WTC11 (cell line): Measurements from ENCODE around the gene STYXL2. TPM values are rescaled to one million over a fixed set of nuclear protein-coding genes. Genes with fewer than 3 reads are reported as not detected.

Source experiments
- ATAC-seq: fragments of 200-7000 bp; cut with Tn5 transposase; 2 replicates; pipeline ENCODE4 v1.10.0; 2021; ENCODE audit warnings: mild to moderate bottlenecking, moderate library complexity
- CTCF ChIA-PET: fragments of 300-600 bp; sonication (Branson Sonifier 250); formaldehyde crosslinking; loops from one replicate; lab custom pipeline; 2021; ENCODE audit warnings: antibody characterized with exemption; lab: Charles Lee
- POLR2A ChIA-PET: fragments of 350-600 bp; sonication (Branson Sonifier 250); formaldehyde crosslinking; loops from one replicate; lab custom pipeline; 2021; ENCODE audit warnings: antibody characterized with exemption; lab: Charles Lee
- DNase-seq: peaks from one replicate; pipeline ENCODE4 v3.0.0; 2021; ENCODE audit warnings: low spot score
- H3K27ac Mint-ChIP-seq: 2 replicates; pipeline ENCODE4 v1.8.0; 2021; ENCODE audit warnings: mixed read lengths
- H3K27me3 Mint-ChIP-seq: 2 replicates; pipeline ENCODE4 v1.8.0; 2021; ENCODE audit warnings: low read depth, mild to moderate bottlenecking, moderate library complexity, mixed read lengths
- H3K36me3 Mint-ChIP-seq: 2 replicates; pipeline ENCODE4 v1.8.0; 2021; ENCODE audit warnings: mixed read lengths
- H3K4me1 Mint-ChIP-seq: 2 replicates; pipeline ENCODE4 v1.8.0; 2022; ENCODE audit warnings: mixed read lengths
- H3K4me3 Mint-ChIP-seq: 2 replicates; pipeline ENCODE4 v1.8.0; 2021; ENCODE audit warnings: mild to moderate bottlenecking, moderate library complexity, mixed read lengths
- H3K9me3 Mint-ChIP-seq: 2 replicates; pipeline ENCODE4 v1.8.0; 2021; ENCODE audit warnings: mixed read lengths
- ATF6 ChIP-seq: sonication (generic); formaldehyde crosslinking; IDR thresholded peaks from 2 replicates; pipeline ENCODE4 v1.8.1; 2023; ENCODE audit warnings: mild to moderate bottlenecking, missing genetic modification reagents
- FOXJ3 ChIP-seq: sonication (generic); formaldehyde crosslinking; IDR thresholded peaks from 2 replicates; pipeline ENCODE4 v1.9.0; 2021; ENCODE audit warnings: missing genetic modification reagents, mild to moderate bottlenecking, borderline replicate concordance
- FOXK1 ChIP-seq: sonication (generic); formaldehyde crosslinking; IDR thresholded peaks from 2 replicates; pipeline ENCODE4 v1.8.0; 2022; ENCODE audit warnings: mild to moderate bottlenecking, moderate library complexity, missing genetic modification reagents
- FOXP4 ChIP-seq: sonication (generic); formaldehyde crosslinking; IDR thresholded peaks from 2 replicates; pipeline ENCODE4 v1.8.0; 2022; ENCODE audit warnings: mild to moderate bottlenecking, missing genetic modification reagents
- GABPB1 ChIP-seq: sonication (generic); formaldehyde crosslinking; IDR thresholded peaks from 2 replicates; pipeline ENCODE4 v1.8.1; 2023; ENCODE audit warnings: mild to moderate bottlenecking, missing genetic modification reagents
- IRF1 ChIP-seq: sonication (generic); formaldehyde crosslinking; IDR thresholded peaks from 2 replicates; pipeline ENCODE4 v1.8.0; 2023; ENCODE audit warnings: missing genetic modification reagents
- JUN ChIP-seq: sonication (generic); formaldehyde crosslinking; IDR thresholded peaks from 2 replicates; pipeline ENCODE4 v1.8.0; 2023; ENCODE audit warnings: mild to moderate bottlenecking, missing genetic modification reagents
- MYBL2 ChIP-seq: sonication (generic); formaldehyde crosslinking; IDR thresholded peaks from 2 replicates; pipeline ENCODE4 v1.8.1; 2023; ENCODE audit warnings: mild to moderate bottlenecking, moderate library complexity, missing genetic modification reagents
- OVOL2 ChIP-seq: fragments of 250-450 bp; sonication (Bioruptor Pico); IDR thresholded peaks from 2 replicates; pipeline ENCODE4 v1.9.0; 2021; ENCODE audit warnings: mild to moderate bottlenecking, borderline replicate concordance
- PRDM15 ChIP-seq: sonication (generic); formaldehyde crosslinking; IDR thresholded peaks from 2 replicates; pipeline ENCODE4 v1.8.0; 2022; ENCODE audit warnings: missing genetic modification reagents
- RORB ChIP-seq: fragments of 250-450 bp; sonication (Bioruptor Pico); IDR thresholded peaks from 2 replicates; pipeline ENCODE4 v1.9.0; 2021; ENCODE audit warnings: mild to moderate bottlenecking
- TEAD1 ChIP-seq: sonication (generic); formaldehyde crosslinking; IDR thresholded peaks from 2 replicates; pipeline ENCODE4 v1.8.0; 2022; ENCODE audit warnings: mild to moderate bottlenecking, missing genetic modification reagents
- ZBTB21 ChIP-seq: sonication (generic); formaldehyde crosslinking; IDR thresholded peaks from 2 replicates; pipeline ENCODE4 v1.8.1; 2023; ENCODE audit warnings: mild to moderate bottlenecking, missing genetic modification reagents, borderline replicate concordance
- ZNF232 ChIP-seq: sonication (generic); formaldehyde crosslinking; IDR thresholded peaks from 2 replicates; pipeline ENCODE4 v1.8.0; 2022; ENCODE audit warnings: mild to moderate bottlenecking, missing genetic modification reagents
- ZNF263 ChIP-seq: sonication (generic); formaldehyde crosslinking; IDR thresholded peaks from 2 replicates; pipeline ENCODE4 v1.8.1; 2022; ENCODE audit warnings: low read depth, mild to moderate bottlenecking, moderate library complexity, missing genetic modification reagents
- ZNF532 ChIP-seq: fragments of 250-450 bp; sonication (Bioruptor Pico); IDR thresholded peaks from 2 replicates; pipeline ENCODE4 v1.9.0; 2021; ENCODE audit warnings: mild to moderate bottlenecking, borderline replicate concordance
- total RNA-seq: library from RNA; stranded (reverse); gene quantifications from 3 replicates; pipeline ENCODE4 v1.2.3, GENCODE V29; 2021
- TF ChIP-seq, protein P1 (sequence below): fragments of 250-450 bp; sonication (Bioruptor Pico); IDR thresholded peaks from 2 replicates; pipeline ENCODE4 v1.9.0; 2021; ENCODE audit warnings: moderate library complexity, mild to moderate bottlenecking, inconsistent platforms, borderline replicate concordance
- TF ChIP-seq, protein P2 (sequence below): sonication (generic); formaldehyde crosslinking; IDR thresholded peaks from 2 replicates; pipeline ENCODE4 v1.8.1; 2022; ENCODE audit warnings: missing genetic modification reagents, borderline replicate concordance

The STYXL2 gene
- total RNA-seq, 1 experiment from 2014 or later, result 0.59 TPM

DNA sequence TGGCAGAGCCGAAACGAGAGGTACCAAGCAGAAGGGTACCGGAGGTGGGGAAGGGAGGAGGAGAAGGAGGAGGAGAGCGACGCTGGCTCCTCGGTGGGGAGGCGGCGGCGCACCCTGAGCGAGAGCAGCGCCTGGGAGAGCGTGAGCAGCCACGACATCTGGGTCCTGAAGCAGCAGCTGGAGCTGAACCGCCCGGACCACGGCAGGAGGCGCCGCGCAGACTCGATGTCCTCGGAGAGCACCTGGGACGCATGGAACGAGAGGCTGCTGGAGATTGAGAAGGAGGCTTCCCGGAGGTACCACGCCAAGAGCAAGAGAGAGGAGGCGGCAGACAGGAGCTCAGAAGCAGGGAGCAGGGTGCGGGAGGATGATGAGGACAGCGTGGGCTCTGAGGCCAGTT, 32.4 kb downstream of the STYXL2 start (continued):
- no peak for TF ChIP-seq FOXK1 (CRISPR knock-in tag)
- TF ChIP-seq, protein P1, sequence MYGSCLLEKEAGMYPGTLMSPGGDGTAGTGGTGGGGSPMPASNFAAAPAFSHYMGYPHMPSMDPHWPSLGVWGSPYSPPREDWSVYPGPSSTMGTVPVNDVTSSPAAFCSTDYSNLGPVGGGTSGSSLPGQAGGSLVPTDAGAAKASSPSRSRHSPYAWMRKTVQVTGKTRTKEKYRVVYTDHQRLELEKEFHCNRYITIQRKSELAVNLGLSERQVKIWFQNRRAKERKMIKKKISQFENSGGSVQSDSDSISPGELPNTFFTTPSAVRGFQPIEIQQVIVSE (CRISPR knock-in tag), result no peak
- no peak for TF ChIP-seq FOXP4
- TF ChIP-seq, protein P2, sequence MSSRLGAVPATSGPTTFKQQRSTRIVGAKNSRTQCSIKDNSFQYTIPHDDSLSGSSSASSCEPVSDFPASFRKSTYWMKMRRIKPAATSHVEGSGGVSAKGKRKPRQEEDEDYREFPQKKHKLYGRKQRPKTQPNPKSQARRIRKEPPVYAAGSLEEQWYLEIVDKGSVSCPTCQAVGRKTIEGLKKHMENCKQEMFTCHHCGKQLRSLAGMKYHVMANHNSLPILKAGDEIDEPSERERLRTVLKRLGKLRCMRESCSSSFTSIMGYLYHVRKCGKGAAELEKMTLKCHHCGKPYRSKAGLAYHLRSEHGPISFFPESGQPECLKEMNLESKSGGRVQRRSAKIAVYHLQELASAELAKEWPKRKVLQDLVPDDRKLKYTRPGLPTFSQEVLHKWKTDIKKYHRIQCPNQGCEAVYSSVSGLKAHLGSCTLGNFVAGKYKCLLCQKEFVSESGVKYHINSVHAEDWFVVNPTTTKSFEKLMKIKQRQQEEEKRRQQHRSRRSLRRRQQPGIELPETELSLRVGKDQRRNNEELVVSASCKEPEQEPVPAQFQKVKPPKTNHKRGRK (CRISPR knock-in tag), result no peak
- no peak for TF ChIP-seq JUN (CRISPR knock-in tag)
- TF ChIP-seq ZNF532 (CRISPR knock-in tag), result no peak
- no peak for TF ChIP-seq ATF6 (CRISPR knock-in tag)
- no peak for TF ChIP-seq ZNF263 (CRISPR knock-in tag)
- TF ChIP-seq ZBTB21, result no peak
- TF ChIP-seq GABPB1 (CRISPR knock-in tag), result no peak
- TF ChIP-seq FOXJ3 (CRISPR knock-in tag), result no peak

GRCh38 chr1:167126811-167127210, 32.9 kb downstream of the STYXL2 start:
- Mint-ChIP-seq H3K4me1 (peaks cover 27% of the 10 kb centered on the region), H3K4me3 (no peak overlapping the region), H3K27me3 (peaks cover 18% of the 10 kb centered on the region), H3K9me3 (no peaks in the 10 kb centered on the region), H3K36me3 (no peaks in the 10 kb centered on the region), H3K27ac (no peak overlapping the region)
- TF ChIP-seq ZNF232 (CRISPR knock-in tag), result no peak
- no peak for ATAC-seq
- DNase-seq, result no peak
- ChIA-PET CTCF (interaction anchor here (0.6 to 1.9 kb wide), 3 partner anchors 24 to 93 kb away, joined by 4 to 7 read pairs (median 5); partner anchors contain the start of gene POU2F1), POLR2A (no interaction called here)

GRCh38 chr1:167127236-167127635, 33.4 kb downstream of the STYXL2 start:
- CTCF ChIA-PET, result interaction anchor here (0.6 to 1.9 kb wide), 3 partner anchors 24 to 93 kb away, joined by 4 to 7 read pairs (median 5); partner anchors contain the start of gene POU2F1
- ATAC-seq, result no peak
- TF ChIP-seq IRF1 (CRISPR knock-in tag) (no peak), MYBL2 (CRISPR knock-in tag) (no peak), OVOL2 (CRISPR knock-in tag) (no peak), RORB (CRISPR knock-in tag) (no peak), PRDM15 (no peak), TEAD1 (CRISPR knock-in tag) (no peak)

More at GRCh38 chr1:167127236-167127635, 33.4 kb downstream of the STYXL2 start:
- Mint-ChIP-seq H3K4me3 (no peak overlapping the region), H3K27me3 (peaks cover 18% of the 10 kb centered on the region), H3K36me3 (no peaks in the 10 kb centered on the region), H3K4me1 (peaks cover 25% of the 10 kb centered on the region), H3K27ac (no peak overlapping the region), H3K9me3 (no peaks in the 10 kb centered on the region)
- POLR2A ChIA-PET, result interaction anchor here (0.7 kb wide), 1 partner anchor 93 kb away, joined by 4 read pairs; no protein-coding TSS in a partner anchor
- no peak for DNase-seq
